Measurements from ENCODE around the gene UXS1.

- no peak for TF ChIP-seq POLR2A (IDR thresholded peaks at IDR 0.05; ENCODE audit: low read length)
- no peak for TF ChIP-seq GATA1 (IDR thresholded peaks at IDR 0.05; ENCODE audit: low read depth, low read length)
Observed at GRCh38 chr2:106192752-106193689, 1.1 kb downstream of the UXS1 start.
